HepG2 (cell line): Measurements from ENCODE around the gene CYP27B1. TPM values are rescaled to one million over a fixed set of nuclear protein-coding genes. Genes with fewer than 3 reads are reported as not detected.

Experiments
- CHCHD3 ChIP-seq: sonication (generic); formaldehyde crosslinking; IDR thresholded peaks from 2 replicates; pipeline ENCODE4 v1.8.0; 2022; ENCODE audit warnings: mild to moderate bottlenecking, missing genetic modification reagents, moderate library complexity
- HNF4A ChIP-seq: sonication (generic); formaldehyde crosslinking; IDR thresholded peaks from 2 replicates; pipeline ENCODE4 v1.4.0; 2020; ENCODE audit warnings: missing genetic modification reagents
- KAT2B ChIP-seq: fragments of 150-350 bp; IDR thresholded peaks from 2 replicates; pipeline ENCODE4 v1.6.1; 2014; ENCODE audit warnings: low read depth, low read length, borderline replicate concordance
- LRRFIP1 ChIP-seq: sonication (generic); formaldehyde crosslinking; conservative IDR thresholded peaks from 2 replicates; pipeline ENCODE4 v1.4.0; 2020; ENCODE audit warnings: missing genetic modification reagents
- MTA1 ChIP-seq: sonication (generic); formaldehyde crosslinking; IDR thresholded peaks from 2 replicates; pipeline ENCODE4 v1.4.0; 2020; ENCODE audit warnings: missing genetic modification reagents, mild to moderate bottlenecking, borderline replicate concordance
- NCOR1 ChIP-seq: fragments of 200-600 bp; sonication (generic); IDR thresholded peaks from 2 replicates; pipeline ENCODE4 v1.7.0; 2017; ENCODE audit warnings: antibody characterized with exemption, low read length, borderline replicate concordance
- NR3C1 ChIP-seq: sonication (generic); formaldehyde crosslinking; IDR thresholded peaks from 2 replicates; pipeline ENCODE4 v1.4.0; 2020; ENCODE audit warnings: missing genetic modification reagents
- PRMT3 ChIP-seq: sonication (generic); formaldehyde crosslinking; IDR thresholded peaks from 2 replicates; pipeline ENCODE4 v1.8.1; 2022; ENCODE audit warnings: low read depth, mild to moderate bottlenecking, moderate library complexity, missing genetic modification reagents, borderline replicate concordance
- RARA ChIP-seq: IDR thresholded peaks from 2 replicates; pipeline ENCODE4 v1.6.1; 2016; ENCODE audit warnings: missing genetic modification reagents, missing compliant biosample characterization
- RFX1 ChIP-seq: fragments of 450-650 bp; IDR thresholded peaks from 2 replicates; pipeline ENCODE4 v1.6.1; 2017
- SKIL ChIP-seq: sonication (generic); formaldehyde crosslinking; IDR thresholded peaks from 2 replicates; pipeline ENCODE4 v1.8.0; 2022; ENCODE audit warnings: missing genetic modification reagents, mild to moderate bottlenecking, moderate library complexity, borderline replicate concordance
- SP5 ChIP-seq: IDR thresholded peaks from 2 replicates; pipeline ENCODE4 v1.6.1; 2016; ENCODE audit warnings: low read depth, borderline replicate concordance
- ZBTB8A ChIP-seq: sonication (generic); formaldehyde crosslinking; IDR thresholded peaks from 2 replicates; pipeline ENCODE4 v1.4.0; 2020; ENCODE audit warnings: mild to moderate bottlenecking, low read depth, missing genetic modification reagents, borderline replicate concordance
- ZNF10 ChIP-seq: sonication (generic); formaldehyde crosslinking; IDR thresholded peaks from 2 replicates; pipeline ENCODE4 v1.4.0; 2020; ENCODE audit warnings: mild to moderate bottlenecking, low read depth, missing genetic modification reagents, borderline replicate concordance
- ZNF281 ChIP-seq: sonication (generic); formaldehyde crosslinking; IDR thresholded peaks from 2 replicates; pipeline ENCODE4 v1.4.0; 2020; ENCODE audit warnings: missing genetic modification reagents, borderline replicate concordance
- ZNF383 ChIP-seq: sonication (generic); formaldehyde crosslinking; IDR thresholded peaks from 2 replicates; pipeline ENCODE4 v1.4.0; 2020; ENCODE audit warnings: missing genetic modification reagents, mild to moderate bottlenecking, borderline replicate concordance
- ZNF441 ChIP-seq: sonication (generic); formaldehyde crosslinking; IDR thresholded peaks from 2 replicates; pipeline ENCODE4 v1.7.0; 2021; ENCODE audit warnings: missing genetic modification reagents, borderline replicate concordance
- ZNF564 ChIP-seq: sonication (generic); formaldehyde crosslinking; IDR thresholded peaks from 2 replicates; pipeline ENCODE4 v1.8.1; 2023; ENCODE audit warnings: mild to moderate bottlenecking, missing genetic modification reagents
- ZSCAN20 ChIP-seq: sonication (generic); formaldehyde crosslinking; IDR thresholded peaks from 2 replicates; pipeline ENCODE4 v1.4.0; 2020; ENCODE audit warnings: missing genetic modification reagents, mild to moderate bottlenecking, borderline replicate concordance
- ZSCAN25 ChIP-seq: sonication (generic); formaldehyde crosslinking; IDR thresholded peaks from 2 replicates; pipeline ENCODE4 v1.8.0; 2022; ENCODE audit warnings: mild to moderate bottlenecking, missing genetic modification reagents
- polyA plus RNA-seq, 8 experiments: library from polyadenylated mRNA; depleted of rRNA in 3 of 8; stranded (reverse) in 7 of 8; unstranded in 1 of 8; fragments of >200 nt; fragmentation: Illumina TruSeq in 4 of 8; extraction: Trizol in 4 of 8; gene quantifications; 2 replicates each; pipeline versions ENCODE4 v1.2.1 to v1.2.3, GENCODE V29; 2011 to 2016; ENCODE audit warnings: low read depth in 4 of 8, missing spikeins in 1 of 8, mixed read lengths in 1 of 8; ENCODE audit not compliant: insufficient read depth in 1 of 8
- total RNA-seq, 5 experiments: library from RNA; depleted of rRNA; stranded (reverse); fragments of >200 nt; fragmentation: Illumina TruSeq; extraction: Trizol; gene quantifications; 2 replicates each; pipeline ENCODE4 v1.2.3, GENCODE V29; 2016; ENCODE audit warnings: low read depth in 1 of 5

Gene CYP27B1
- total and polyA plus RNA-seq, 2 of the 13 experiments (the other 11 are each of a cell fraction or from before 2014, with no cell fraction given), result 2.3 to 3.0 TPM

- TF ChIP-seq LRRFIP1 (CRISPR knock-in tag) (no peak), SP5 (CRISPR knock-in tag) (no peak), ZNF564 (CRISPR knock-in tag) (no peak), KAT2B (no peak), ZNF281 (CRISPR knock-in tag) (no peak), NR3C1 (no peak), PRMT3 (CRISPR knock-in tag) (no peak), RFX1 (peak; percentile 42; the same call in 1 of the 2 replicates), ZBTB8A (CRISPR knock-in tag) (no peak), HNF4A (CRISPR knock-in tag) (peak; percentile 71), MTA1 (CRISPR knock-in tag) (0 out of 2 replicates have a peak, but pooled peaks have one; percentile 20), ZNF10 (no peak), NCOR1 (peak; percentile 18; the same call in 1 of the 2 replicates), RARA (peak; percentile 45; the same call in 1 of the 2 replicates), ZSCAN20 (CRISPR knock-in tag) (no peak), ZNF383 (CRISPR knock-in tag) (0 out of 2 replicates have a peak, but pooled peaks have one; percentile 37), ZNF441 (no peak), CHCHD3 (CRISPR knock-in tag) (no peak), ZSCAN25 (CRISPR knock-in tag) (peak; percentile 87), SKIL (CRISPR knock-in tag) (no peak)
- TF ChIP-seq, all 625 proteins: peak for 20
Observed at GRCh38 chr12:57735198-57735855, 31.6 kb downstream of the CYP27B1 start (continued).
